MM.1S (cell line): ENCODE measurements around the gene NEMF.
A peak's percentile ranks its signal among the peaks of the same experiment; 100 is the strongest.
"Not testable (repeated sequence)": the region's sequence is repeated elsewhere in the genome, so short reads cannot be mapped to it uniquely, and the experiment has no call there.

Source experiments
- DNase-seq: peaks from one replicate; pipeline ENCODE4 v3.0.0-alpha.2; 2015
- H2AFZ ChIP-seq: fragments of 300-600 bp; sonication (generic); 2 replicates; pipeline ENCODE4 v1.6.0; 2016; ENCODE audit warnings: antibody characterized with exemption, low read length
- H3F3A ChIP-seq: fragments of 300-600 bp; sonication (generic); 2 replicates; pipeline ENCODE4 v1.6.1; 2016; ENCODE audit warnings: mild to moderate bottlenecking, antibody characterized with exemption, low read length, moderate library complexity, mixed read lengths; ENCODE audit not compliant: insufficient read depth
- H3K27ac ChIP-seq: fragments of 300-600 bp; sonication (generic); 2 replicates; pipeline ENCODE4 v1.5.1; 2016; ENCODE audit warnings: mild to moderate bottlenecking, low read length
- H3K27me3 ChIP-seq: fragments of 300-600 bp; sonication (generic); replicated peaks from 2 replicates; pipeline ENCODE4 v1.6.0; 2016; ENCODE audit warnings: low read length; ENCODE audit not compliant: insufficient read depth
- H3K36me3 ChIP-seq: fragments of 300-600 bp; sonication (generic); replicated peaks from 2 replicates; pipeline ENCODE4 v1.6.1; 2016; ENCODE audit warnings: mild to moderate bottlenecking, low read length, mixed read lengths; ENCODE audit not compliant: insufficient read depth
- H3K4me1 ChIP-seq: fragments of 300-600 bp; sonication (generic); 2 replicates; pipeline ENCODE4 v1.6.1; 2016; ENCODE audit warnings: low read length, mixed read lengths
- H3K4me2 ChIP-seq: fragments of 300-600 bp; sonication (generic); 2 replicates; pipeline ENCODE4 v1.6.0; 2016; ENCODE audit warnings: low read depth, low read length
- H3K4me3 ChIP-seq: fragments of 300-600 bp; sonication (generic); 2 replicates; pipeline ENCODE4 v1.5.1; 2016; ENCODE audit warnings: low read length, mixed read lengths
- H3K79me2 ChIP-seq: fragments of 300-600 bp; sonication (generic); 2 replicates; pipeline ENCODE4 v1.6.1; 2016; ENCODE audit warnings: mixed run types, low read length, mixed read lengths
- H3K9ac ChIP-seq: fragments of 300-600 bp; sonication (generic); 2 replicates; pipeline ENCODE4 v1.6.1; 2016; ENCODE audit warnings: low read length, mixed read lengths
- H3K9me2 ChIP-seq: fragments of 300-600 bp; sonication (generic); replicated peaks from 2 replicates; pipeline ENCODE4 v1.6.1; 2016; ENCODE audit warnings: mild to moderate bottlenecking, low read length, mixed read lengths; ENCODE audit not compliant: insufficient read depth
- H3K9me3 ChIP-seq: fragments of 300-600 bp; sonication (generic); replicated peaks from 2 replicates; pipeline ENCODE4 v1.6.1; 2016; ENCODE audit warnings: mild to moderate bottlenecking, low read length, mixed read lengths; ENCODE audit not compliant: insufficient read depth
- H4K20me1 ChIP-seq: fragments of 300-600 bp; sonication (generic); 2 replicates; pipeline ENCODE4 v1.6.1; 2016; ENCODE audit warnings: mild to moderate bottlenecking, low read length, moderate library complexity, mixed read lengths; ENCODE audit not compliant: insufficient read depth
- CTCF ChIP-seq: fragments of 300-600 bp; sonication (generic); IDR thresholded peaks from 2 replicates; pipeline ENCODE4 v1.5.1; 2016; ENCODE audit warnings: antibody characterized with exemption, low read length, mixed read lengths
- EZH2 ChIP-seq: fragments of 300-600 bp; sonication (generic); optimal IDR thresholded peaks from 2 replicates; pipeline ENCODE3; 2017; ENCODE audit warnings: low read depth, mild to moderate bottlenecking, antibody characterized with exemption, low read length, mixed read lengths
- EZH2phosphoT487 ChIP-seq: fragments of 300-600 bp; sonication (generic); IDR thresholded peaks from 2 replicates; pipeline ENCODE4 v1.6.1; 2018; ENCODE audit warnings: antibody characterized with exemption, low read length

NEMF gene

GRCh38 chr14:49895480-49895879, 42.9 kb upstream of the NEMF start:
- no peak overlapping the region for H2AFZ ChIP-seq
- no peak for TF ChIP-seq EZH2phosphoT487
- no peak for TF ChIP-seq EZH2
- TF ChIP-seq CTCF, result no peak
- peak overlapping the region; percentile 82 for H3K4me2 ChIP-seq
- no peak for DNase-seq
- no peaks in the 10 kb centered on the region for H3K9me3 ChIP-seq
- no peaks in the 10 kb centered on the region for H3K9me2 ChIP-seq
- H3K79me2 ChIP-seq, result peaks cover 52% of the 10 kb centered on the region
- peaks cover 4% of the 10 kb centered on the region; the same call in 1 of the 2 replicates for H4K20me1 ChIP-seq
- no peaks in the 10 kb centered on the region for H3K4me1 ChIP-seq
- H3F3A ChIP-seq, result peaks cover 3% of the 10 kb centered on the region
- no peaks in the 10 kb centered on the region; the same call in 1 of the 2 replicates for H3K36me3 ChIP-seq
- peak overlapping the region; percentile 90 for H3K4me3 ChIP-seq
- no peaks in the 10 kb centered on the region for H3K27me3 ChIP-seq
- H3K27ac ChIP-seq, result peak overlapping the region; percentile 18; the same call in 1 of the 2 replicates
- H3K9ac ChIP-seq, result peak overlapping the region; percentile 99; the same call in 1 of the 2 replicates

GRCh38 chr14:49894214-49895107, 41.9 kb upstream of the NEMF start:
- H3K9me3 ChIP-seq, H3K4me1 ChIP-seq, H3K9me2 ChIP-seq, H4K20me1 ChIP-seq, DNase-seq, H2AFZ ChIP-seq, H3F3A ChIP-seq, H3K27me3 ChIP-seq, H3K36me3 ChIP-seq: not testable (repeated sequence)
- Histone ChIP-seq H3K27ac (peak overlapping the region; percentile 98; the same call in 1 of the 2 replicates), H3K9ac (peak overlapping the region; percentile 99), H3K79me2 (peaks cover 52% of the 10 kb centered on the region), H3K4me2 (peak overlapping the region; percentile 82), H3K4me3 (peak overlapping the region; percentile 90)

GRCh38 chr14:49893309-49894213, 41.0 kb upstream of the NEMF start:
- Histone ChIP-seq H3K4me3 (peak overlapping the region; percentile 90), H3K4me2 (peak overlapping the region; percentile 82; the same call in 1 of the 2 replicates), H3K79me2 (peaks cover 52% of the 10 kb centered on the region), H3K36me3 (no peaks in the 10 kb centered on the region; the same call in 1 of the 2 replicates), H4K20me1 (peaks cover 4% of the 10 kb centered on the region; the same call in 1 of the 2 replicates), H3K9me2 (no peaks in the 10 kb centered on the region), H3K9me3 (no peaks in the 10 kb centered on the region), H3K9ac (peak overlapping the region; percentile 99), H3K4me1 (no peaks in the 10 kb centered on the region), H2AFZ (no peak overlapping the region), H3F3A (peaks cover 3% of the 10 kb centered on the region), H3K27me3 (no peaks in the 10 kb centered on the region), H3K27ac (peak overlapping the region; percentile 98)
- peak; percentile 37 for DNase-seq
- no peak for TF ChIP-seq EZH2phosphoT487
- TF ChIP-seq CTCF, result no peak
- TF ChIP-seq EZH2, result no peak
